Astrocyte (in vitro differentiated cells and primary cell): Measurements from ENCODE around the gene MYO7B.

Experiments used
- EZH2 ChIP-seq: IDR thresholded peaks from 2 replicates; pipeline ENCODE4 v1.6.1; 2012; ENCODE audit warnings: mild to moderate bottlenecking, low read length, inconsistent platforms; ENCODE audit not compliant: insufficient read depth
- TF ChIP-seq, protein P1 (sequence below): IDR thresholded peaks from 2 replicates; pipeline ENCODE4 v1.5.1; 2011; ENCODE audit warnings: low read depth, mild to moderate bottlenecking, inconsistent platforms, low read length, moderate library complexity; ENCODE audit not compliant: insufficient read depth

DNA sequence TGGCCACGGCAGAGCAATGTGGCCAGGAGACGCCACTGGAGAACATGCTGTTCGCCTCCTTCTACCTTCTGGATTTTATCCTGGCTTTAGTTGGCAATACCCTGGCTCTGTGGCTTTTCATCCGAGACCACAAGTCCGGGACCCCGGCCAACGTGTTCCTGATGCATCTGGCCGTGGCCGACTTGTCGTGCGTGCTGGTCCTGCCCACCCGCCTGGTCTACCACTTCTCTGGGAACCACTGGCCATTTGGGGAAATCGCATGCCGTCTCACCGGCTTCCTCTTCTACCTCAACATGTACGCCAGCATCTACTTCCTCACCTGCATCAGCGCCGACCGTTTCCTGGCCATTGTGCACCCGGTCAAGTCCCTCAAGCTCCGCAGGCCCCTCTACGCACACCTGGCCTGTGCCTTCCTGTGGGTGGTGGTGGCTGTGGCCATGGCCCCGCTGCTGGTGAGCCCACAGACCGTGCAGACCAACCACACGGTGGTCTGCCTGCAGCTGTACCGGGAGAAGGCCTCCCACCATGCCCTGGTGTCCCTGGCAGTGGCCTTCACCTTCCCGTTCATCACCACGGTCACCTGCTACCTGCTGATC, 115.4 kb downstream of the MYO7B start:
- TF ChIP-seq, protein P1, sequence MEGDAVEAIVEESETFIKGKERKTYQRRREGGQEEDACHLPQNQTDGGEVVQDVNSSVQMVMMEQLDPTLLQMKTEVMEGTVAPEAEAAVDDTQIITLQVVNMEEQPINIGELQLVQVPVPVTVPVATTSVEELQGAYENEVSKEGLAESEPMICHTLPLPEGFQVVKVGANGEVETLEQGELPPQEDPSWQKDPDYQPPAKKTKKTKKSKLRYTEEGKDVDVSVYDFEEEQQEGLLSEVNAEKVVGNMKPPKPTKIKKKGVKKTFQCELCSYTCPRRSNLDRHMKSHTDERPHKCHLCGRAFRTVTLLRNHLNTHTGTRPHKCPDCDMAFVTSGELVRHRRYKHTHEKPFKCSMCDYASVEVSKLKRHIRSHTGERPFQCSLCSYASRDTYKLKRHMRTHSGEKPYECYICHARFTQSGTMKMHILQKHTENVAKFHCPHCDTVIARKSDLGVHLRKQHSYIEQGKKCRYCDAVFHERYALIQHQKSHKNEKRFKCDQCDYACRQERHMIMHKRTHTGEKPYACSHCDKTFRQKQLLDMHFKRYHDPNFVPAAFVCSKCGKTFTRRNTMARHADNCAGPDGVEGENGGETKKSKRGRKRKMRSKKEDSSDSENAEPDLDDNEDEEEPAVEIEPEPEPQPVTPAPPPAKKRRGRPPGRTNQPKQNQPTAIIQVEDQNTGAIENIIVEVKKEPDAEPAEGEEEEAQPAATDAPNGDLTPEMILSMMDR, result no peak
- TF ChIP-seq EZH2, result no peak
